ENCODE measurements around the gene C14orf132.

The C14orf132 gene

DNA sequence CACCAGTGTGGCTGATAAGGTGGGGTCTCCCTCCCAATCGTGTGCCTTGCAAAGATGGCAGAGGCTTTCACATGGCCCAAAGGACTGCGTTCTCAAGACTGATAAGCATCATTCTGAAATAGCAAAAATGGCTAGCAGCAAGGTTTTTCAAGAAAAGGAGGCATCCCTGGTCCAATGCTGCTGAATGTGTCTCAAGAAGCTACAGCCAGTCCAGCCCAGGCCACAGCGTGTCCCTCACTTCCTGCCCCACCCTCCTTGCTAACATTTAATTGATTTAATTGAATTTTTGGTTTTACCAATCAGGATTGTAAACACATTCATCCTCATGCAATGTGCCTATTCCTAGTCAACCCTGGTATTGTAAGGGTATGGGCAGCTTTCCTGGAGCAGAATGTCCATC lies 55.9 kb downstream of the C14orf132 start:
- TF ChIP-seq, protein P1, sequence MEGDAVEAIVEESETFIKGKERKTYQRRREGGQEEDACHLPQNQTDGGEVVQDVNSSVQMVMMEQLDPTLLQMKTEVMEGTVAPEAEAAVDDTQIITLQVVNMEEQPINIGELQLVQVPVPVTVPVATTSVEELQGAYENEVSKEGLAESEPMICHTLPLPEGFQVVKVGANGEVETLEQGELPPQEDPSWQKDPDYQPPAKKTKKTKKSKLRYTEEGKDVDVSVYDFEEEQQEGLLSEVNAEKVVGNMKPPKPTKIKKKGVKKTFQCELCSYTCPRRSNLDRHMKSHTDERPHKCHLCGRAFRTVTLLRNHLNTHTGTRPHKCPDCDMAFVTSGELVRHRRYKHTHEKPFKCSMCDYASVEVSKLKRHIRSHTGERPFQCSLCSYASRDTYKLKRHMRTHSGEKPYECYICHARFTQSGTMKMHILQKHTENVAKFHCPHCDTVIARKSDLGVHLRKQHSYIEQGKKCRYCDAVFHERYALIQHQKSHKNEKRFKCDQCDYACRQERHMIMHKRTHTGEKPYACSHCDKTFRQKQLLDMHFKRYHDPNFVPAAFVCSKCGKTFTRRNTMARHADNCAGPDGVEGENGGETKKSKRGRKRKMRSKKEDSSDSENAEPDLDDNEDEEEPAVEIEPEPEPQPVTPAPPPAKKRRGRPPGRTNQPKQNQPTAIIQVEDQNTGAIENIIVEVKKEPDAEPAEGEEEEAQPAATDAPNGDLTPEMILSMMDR (IDR thresholded peaks at IDR 0.05; ENCODE audit: low read length) = no peak
- TF ChIP-seq EZH2 (IDR thresholded peaks at IDR 0.05; ENCODE audit: borderline replicate concordance, low read length) = no peak
- Histone ChIP-seq H3K79me2 (ENCODE audit: insufficient read depth, low read length) (no peaks in the 10 kb centered on the region), H3K4me3 (ENCODE audit: low read depth, low read length, poor library complexity, severe bottlenecking) (no peak overlapping the region), H3K36me3 (ENCODE audit: insufficient read depth, low read length) (no peaks in the 10 kb centered on the region), H3K4me1 (ENCODE audit: insufficient read depth, low read length, severe bottlenecking) (peaks cover 4% of the 10 kb centered on the region), H3K27me3 (ENCODE audit: insufficient read depth, low read length) (no peaks in the 10 kb centered on the region; the same call in 1 of the 2 replicates), H3K4me2 (ENCODE audit: low read length) (no peak overlapping the region), H2AFZ (ENCODE audit: low read length) (no peak overlapping the region), H3K9me2 (ENCODE audit: low read depth, low read length) (no peaks in the 10 kb centered on the region), H3K9ac (ENCODE audit: low read length) (no peak overlapping the region), H3F3A (ENCODE audit: insufficient read depth, low read length) (no peaks in the 10 kb centered on the region), H3K9me3 (ENCODE audit: low read length) (no peaks in the 10 kb centered on the region), H4K20me1 (ENCODE audit: insufficient read depth, low read length) (no peaks in the 10 kb centered on the region), H3K27ac (ENCODE audit: low read depth, low read length, poor library complexity, severe bottlenecking) (no peak overlapping the region)

DNA sequence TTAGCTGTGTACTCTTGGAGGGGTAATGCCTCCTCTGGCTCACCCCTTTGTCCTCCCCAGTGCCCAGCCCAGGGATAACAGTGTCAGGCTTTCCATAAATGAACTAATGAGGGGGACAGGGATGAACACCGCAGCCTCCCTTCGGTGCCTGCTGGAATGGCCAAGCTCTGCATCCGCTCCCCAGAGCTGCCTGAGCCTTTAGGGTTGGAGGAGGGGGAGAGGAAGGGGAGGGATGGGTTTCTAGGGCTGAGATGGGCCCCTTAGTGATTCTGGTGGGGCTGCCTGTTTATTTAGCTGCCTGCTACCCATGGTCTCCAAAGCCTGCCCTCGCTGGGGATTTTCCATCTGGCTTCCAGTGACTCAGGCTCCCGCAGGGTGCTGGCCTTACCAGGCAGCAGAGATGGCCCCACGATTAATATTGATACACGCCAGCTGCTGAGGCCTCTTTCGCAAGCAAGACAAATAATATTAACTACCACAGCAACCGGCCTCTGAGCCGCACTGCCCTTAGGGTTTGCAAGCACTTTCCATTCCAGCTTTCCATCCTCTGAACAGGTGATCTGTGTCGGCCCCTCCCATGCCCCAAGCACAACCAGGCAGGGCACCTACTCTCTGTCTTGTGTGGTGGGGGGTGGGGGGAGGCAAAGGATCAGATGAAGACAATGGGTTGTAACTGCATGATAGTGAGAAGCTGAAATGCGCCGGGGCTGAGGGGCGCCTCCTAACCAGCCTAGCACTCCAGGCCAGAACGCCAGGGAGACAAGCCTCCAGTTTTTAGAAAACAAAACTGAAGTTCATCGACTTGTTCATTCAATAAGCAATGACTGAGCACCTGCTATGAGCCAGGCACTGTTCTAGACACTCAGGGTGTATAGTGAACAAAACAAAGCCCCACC lies 56.7 kb downstream of the C14orf132 start:
- no peaks in the 10 kb centered on the region; the same call in 1 of the 2 replicates for H3K27me3 ChIP-seq (ENCODE audit: insufficient read depth, low read length)
- no peaks in the 10 kb centered on the region for H3K9me3 ChIP-seq (ENCODE audit: low read length)
- no peaks in the 10 kb centered on the region for H3F3A ChIP-seq (ENCODE audit: insufficient read depth, low read length)
- peaks cover 4% of the 10 kb centered on the region for H3K4me1 ChIP-seq (ENCODE audit: insufficient read depth, low read length, severe bottlenecking)
- no peak for TF ChIP-seq EZH2 (IDR thresholded peaks at IDR 0.05; ENCODE audit: borderline replicate concordance, low read length)
- TF ChIP-seq, protein P1 (IDR thresholded peaks at IDR 0.05; ENCODE audit: low read length) = no peak
- H3K4me2 ChIP-seq (ENCODE audit: low read length) = no peak overlapping the region
- no peak overlapping the region for H3K4me3 ChIP-seq (ENCODE audit: low read depth, low read length, poor library complexity, severe bottlenecking)
- H3K9ac ChIP-seq (ENCODE audit: low read length) = no peak overlapping the region
- H3K27ac ChIP-seq (ENCODE audit: low read depth, low read length, poor library complexity, severe bottlenecking) = no peak overlapping the region
- no peak overlapping the region for H2AFZ ChIP-seq (ENCODE audit: low read length)
- H3K79me2 ChIP-seq (ENCODE audit: insufficient read depth, low read length) = no peaks in the 10 kb centered on the region
- no peaks in the 10 kb centered on the region for H3K36me3 ChIP-seq (ENCODE audit: insufficient read depth, low read length)
- H3K9me2 ChIP-seq (ENCODE audit: low read depth, low read length) = no peaks in the 10 kb centered on the region
- no peaks in the 10 kb centered on the region for H4K20me1 ChIP-seq (ENCODE audit: insufficient read depth, low read length)

DNA sequence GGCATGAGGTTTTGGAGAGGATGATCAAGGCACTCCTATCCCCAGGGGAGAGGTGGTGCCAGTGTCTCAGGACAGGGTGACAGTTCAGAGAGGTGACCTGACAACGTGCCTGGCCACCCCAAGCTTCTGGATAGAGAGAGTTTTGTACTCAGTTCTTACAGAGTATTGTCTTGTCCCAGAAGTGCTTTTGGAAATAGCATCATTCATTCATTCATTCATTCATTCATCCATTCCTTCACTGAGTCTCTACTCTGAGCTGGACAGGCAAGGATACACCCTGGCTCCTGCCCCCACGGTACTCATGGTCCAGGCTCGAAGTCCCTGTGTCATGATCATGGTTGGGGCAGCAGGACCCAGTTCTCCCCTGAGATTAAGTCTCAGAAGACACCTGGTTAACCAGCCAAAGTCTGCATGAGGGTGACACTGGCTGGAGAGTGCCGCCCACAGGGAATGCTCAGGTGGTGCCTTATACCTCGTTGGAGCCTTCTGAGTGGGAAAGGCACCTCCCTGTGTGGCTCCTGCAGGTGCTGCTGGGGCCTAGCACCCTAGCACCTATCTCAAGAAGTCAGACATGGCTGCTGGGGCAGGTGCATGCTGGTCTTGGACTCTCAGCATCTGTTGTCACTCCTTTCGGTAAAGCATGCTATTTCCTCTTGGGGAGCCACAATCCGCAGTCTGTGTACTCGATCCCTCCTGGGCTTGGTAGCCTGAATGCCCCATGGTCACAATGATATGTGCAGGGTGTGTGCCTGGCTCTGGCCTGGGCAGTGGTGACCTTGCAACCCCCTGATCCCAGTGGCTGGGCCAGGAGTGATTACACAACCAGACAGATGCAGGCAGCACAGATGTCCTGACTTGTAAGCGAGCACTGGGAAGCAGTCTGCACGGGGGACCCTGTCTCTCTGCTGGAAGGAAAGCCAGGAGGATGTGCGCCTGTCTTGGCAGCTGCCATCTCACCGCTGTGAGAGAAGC lies 57.8 kb downstream of the C14orf132 start:
- H3K79me2 ChIP-seq (ENCODE audit: insufficient read depth, low read length) = no peaks in the 10 kb centered on the region
- H4K20me1 ChIP-seq (ENCODE audit: insufficient read depth, low read length) = no peaks in the 10 kb centered on the region
- H3K27ac ChIP-seq (ENCODE audit: low read depth, low read length, poor library complexity, severe bottlenecking) = no peak overlapping the region
- no peaks in the 10 kb centered on the region; the same call in 1 of the 2 replicates for H3K27me3 ChIP-seq (ENCODE audit: insufficient read depth, low read length)
- no peak overlapping the region for H3K4me3 ChIP-seq (ENCODE audit: low read depth, low read length, poor library complexity, severe bottlenecking)
- H3K36me3 ChIP-seq (ENCODE audit: insufficient read depth, low read length) = no peaks in the 10 kb centered on the region
- no peak overlapping the region for H3K9ac ChIP-seq (ENCODE audit: low read length)
- H3K9me2 ChIP-seq (ENCODE audit: low read depth, low read length) = no peaks in the 10 kb centered on the region
- H3K4me2 ChIP-seq (ENCODE audit: low read length) = no peak overlapping the region
- TF ChIP-seq, protein P1 (IDR thresholded peaks at IDR 0.05; ENCODE audit: low read length) = no peak
- TF ChIP-seq EZH2 (IDR thresholded peaks at IDR 0.05; ENCODE audit: borderline replicate concordance, low read length) = no peak
- H3K9me3 ChIP-seq (ENCODE audit: low read length) = no peaks in the 10 kb centered on the region
- H3K4me1 ChIP-seq (ENCODE audit: insufficient read depth, low read length, severe bottlenecking) = peaks cover 4% of the 10 kb centered on the region
- no peak overlapping the region for H2AFZ ChIP-seq (ENCODE audit: low read length)
- no peaks in the 10 kb centered on the region for H3F3A ChIP-seq (ENCODE audit: insufficient read depth, low read length)
